Skeletal muscle tissue (tissue), 1 donor: ENCODE measurements around the gene DRAXIN. TPM values are rescaled to one million over a fixed set of nuclear protein-coding genes. Genes with fewer than 3 reads are reported as not detected.

Source experiments
- total RNA-seq: library from RNA; depleted of rRNA; stranded (reverse); fragments of >200 nt; gene quantifications from one replicate; pipeline ENCODE4 v1.2.3, GENCODE V29; 2014

Gene DRAXIN
- total RNA-seq, 1 donor from 2014 or later: not detected

Other genes with a start within 250 kb of the DRAXIN start
- not detected for gene DISP3, start 212.6 kb upstream of the DRAXIN start, total RNA-seq
- gene FBXO2, start 37.3 kb upstream of the DRAXIN start, total RNA-seq: 0.52 TPM
- gene FBXO44, start 36.8 kb upstream of the DRAXIN start, total RNA-seq: 3.1 TPM
- gene FBXO6, start 27.5 kb upstream of the DRAXIN start, total RNA-seq: 2.6 TPM
- gene MAD2L2, start 10.6 kb upstream of the DRAXIN start, total RNA-seq: 19.8 TPM
- 15.7 TPM for gene AGTRAP, start 44.4 kb downstream of the DRAXIN start, total RNA-seq
- 6.8 TPM for gene C1orf167, start 70.5 kb downstream of the DRAXIN start, total RNA-seq
- 43.3 TPM for gene MTHFR, start 114.3 kb downstream of the DRAXIN start, total RNA-seq
- 3.7 TPM for gene CLCN6, start 114.5 kb downstream of the DRAXIN start, total RNA-seq
- gene NPPA, start 156.1 kb downstream of the DRAXIN start, total RNA-seq: 4.2 TPM
- gene NPPB, start 167.2 kb downstream of the DRAXIN start, total RNA-seq: 1.0 TPM
- gene KIAA2013, start 234.7 kb downstream of the DRAXIN start, total RNA-seq: 20.9 TPM
- gene PLOD1, start 243.0 kb downstream of the DRAXIN start, total RNA-seq: 97.6 TPM